GM12878 (cell line): Measurements from ENCODE around the gene SERPINE2. TPM values are rescaled to one million over a fixed set of nuclear protein-coding genes. Genes with fewer than 3 reads are reported as not detected.

Source experiments
- ATF7 ChIP-seq: fragments of 450-650 bp; IDR thresholded peaks from 2 replicates; pipeline ENCODE4 v1.6.1; 2016; ENCODE audit warnings: low read depth, mild to moderate bottlenecking
- DPF2 ChIP-seq: fragments of 450-650 bp; IDR thresholded peaks from 2 replicates; pipeline ENCODE4 v1.6.1; 2017; ENCODE audit warnings: mild to moderate bottlenecking
- FOS ChIP-seq: IDR thresholded peaks from 3 replicates; pipeline ENCODE4 v1.6.1; 2011; ENCODE audit warnings: borderline replicate concordance; ENCODE audit not compliant: insufficient read length; ENCODE audit errors: extremely low read depth
- JUNB ChIP-seq: IDR thresholded peaks from 2 replicates; pipeline ENCODE4 v1.6.1; 2016; ENCODE audit warnings: antibody characterized with exemption, mild to moderate bottlenecking
- KAT2A ChIP-seq: conservative IDR thresholded peaks from 2 replicates; pipeline ENCODE4 v1.6.1; 2011; ENCODE audit warnings: low read depth, low read length; ENCODE audit not compliant: control insufficient read depth
- NFYA ChIP-seq: IDR thresholded peaks from 2 replicates; pipeline ENCODE4 v1.6.1; 2011; ENCODE audit warnings: low read depth, mild to moderate bottlenecking, low read length, improper control_type of control experiment, borderline replicate concordance
- SP1 ChIP-seq: IDR thresholded peaks from one replicate; pipeline ENCODE4 v1.6.1; 2011; ENCODE audit warnings: low read depth, low read length
- ZZZ3 ChIP-seq: IDR thresholded peaks from 2 replicates; pipeline ENCODE4 v1.6.1; 2011; ENCODE audit warnings: low read depth; ENCODE audit not compliant: control insufficient read depth, insufficient read length
- polyA plus RNA-seq, 11 experiments: library from polyadenylated mRNA; depleted of rRNA in 4 of 11; unstranded in 6 of 11; stranded (reverse) in 5 of 11; fragments of >200 nt; fragmentation: Nextera tagmentation in 4 of 11; fragmentation: Illumina TruSeq in 1 of 11; extraction: Ambion mirVana in 4 of 11; extraction: Trizol in 1 of 11; gene quantifications; 1 replicate in 1 of 11; 2 replicates in 10 of 11; pipeline versions ENCODE4 v1.2.1 to v1.2.3, GENCODE V29; 2011 to 2016; ENCODE audit warnings: inconsistent platforms in 2 of 11, missing spikeins in 2 of 11, low read depth in 1 of 11
- total RNA-seq, 4 experiments: library from RNA; depleted of rRNA in 3 of 4; stranded (reverse); fragments of >200 nt in 3 of 4; fragmentation: Illumina TruSeq in 1 of 4; extraction: Trizol in 1 of 4; gene quantifications; 2 replicates each; pipeline versions ENCODE4 v1.2.1 to v1.2.3, GENCODE V29; 2013 to 2021
- TF ChIP-seq, protein P1 (sequence below): IDR thresholded peaks from 2 replicates; pipeline ENCODE4 v1.6.1; 2012; ENCODE audit warnings: improper control_type of control experiment, low read depth, low read length; ENCODE audit not compliant: insufficient replicate concordance
- TF ChIP-seq, protein P2 (sequence below): fragments of 450-650 bp; IDR thresholded peaks from 2 replicates; pipeline ENCODE4 v1.6.1; 2017; ENCODE audit warnings: antibody characterized with exemption, mild to moderate bottlenecking, moderate library complexity
- TF ChIP-seq, protein P3 (sequence below): IDR thresholded peaks from 2 replicates; pipeline ENCODE4 v1.6.1; 2011; ENCODE audit warnings: low read depth, mild to moderate bottlenecking, low read length, moderate library complexity, borderline replicate concordance; ENCODE audit errors: extremely low read depth
- TF ChIP-seq, protein P4 (sequence below): fragments of 450-650 bp; IDR thresholded peaks from 2 replicates; pipeline ENCODE4 v1.6.1; 2017; ENCODE audit warnings: low read depth, mild to moderate bottlenecking, moderate library complexity

SERPINE2 gene
- total and polyA plus RNA-seq, 10 of the 15 experiments (the other 5 are each of a cell fraction or from before 2014, with no cell fraction given): 0.18 to 1.7 (median 0.39) TPM

DNA sequence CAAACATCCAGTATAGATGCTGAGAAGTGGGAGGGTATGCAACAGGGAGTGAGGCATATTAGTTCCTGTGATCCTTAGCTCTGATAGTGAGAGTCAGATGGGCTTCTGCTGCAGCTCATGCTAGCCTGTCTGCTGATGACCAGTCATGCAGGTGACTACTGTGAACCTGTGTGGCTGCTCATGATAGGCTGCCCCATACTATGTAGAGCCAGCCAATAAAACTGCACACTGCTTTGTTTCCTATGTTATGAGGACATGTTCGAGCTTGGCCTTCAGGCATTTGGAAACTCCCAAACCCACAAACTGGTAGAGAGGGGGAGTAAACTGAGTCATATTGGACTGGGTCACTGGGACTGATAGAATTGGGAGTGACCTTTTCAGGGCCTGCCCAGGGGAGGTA, 20.1 kb upstream of the SERPINE2 start (continued):
- TF ChIP-seq, protein P1, sequence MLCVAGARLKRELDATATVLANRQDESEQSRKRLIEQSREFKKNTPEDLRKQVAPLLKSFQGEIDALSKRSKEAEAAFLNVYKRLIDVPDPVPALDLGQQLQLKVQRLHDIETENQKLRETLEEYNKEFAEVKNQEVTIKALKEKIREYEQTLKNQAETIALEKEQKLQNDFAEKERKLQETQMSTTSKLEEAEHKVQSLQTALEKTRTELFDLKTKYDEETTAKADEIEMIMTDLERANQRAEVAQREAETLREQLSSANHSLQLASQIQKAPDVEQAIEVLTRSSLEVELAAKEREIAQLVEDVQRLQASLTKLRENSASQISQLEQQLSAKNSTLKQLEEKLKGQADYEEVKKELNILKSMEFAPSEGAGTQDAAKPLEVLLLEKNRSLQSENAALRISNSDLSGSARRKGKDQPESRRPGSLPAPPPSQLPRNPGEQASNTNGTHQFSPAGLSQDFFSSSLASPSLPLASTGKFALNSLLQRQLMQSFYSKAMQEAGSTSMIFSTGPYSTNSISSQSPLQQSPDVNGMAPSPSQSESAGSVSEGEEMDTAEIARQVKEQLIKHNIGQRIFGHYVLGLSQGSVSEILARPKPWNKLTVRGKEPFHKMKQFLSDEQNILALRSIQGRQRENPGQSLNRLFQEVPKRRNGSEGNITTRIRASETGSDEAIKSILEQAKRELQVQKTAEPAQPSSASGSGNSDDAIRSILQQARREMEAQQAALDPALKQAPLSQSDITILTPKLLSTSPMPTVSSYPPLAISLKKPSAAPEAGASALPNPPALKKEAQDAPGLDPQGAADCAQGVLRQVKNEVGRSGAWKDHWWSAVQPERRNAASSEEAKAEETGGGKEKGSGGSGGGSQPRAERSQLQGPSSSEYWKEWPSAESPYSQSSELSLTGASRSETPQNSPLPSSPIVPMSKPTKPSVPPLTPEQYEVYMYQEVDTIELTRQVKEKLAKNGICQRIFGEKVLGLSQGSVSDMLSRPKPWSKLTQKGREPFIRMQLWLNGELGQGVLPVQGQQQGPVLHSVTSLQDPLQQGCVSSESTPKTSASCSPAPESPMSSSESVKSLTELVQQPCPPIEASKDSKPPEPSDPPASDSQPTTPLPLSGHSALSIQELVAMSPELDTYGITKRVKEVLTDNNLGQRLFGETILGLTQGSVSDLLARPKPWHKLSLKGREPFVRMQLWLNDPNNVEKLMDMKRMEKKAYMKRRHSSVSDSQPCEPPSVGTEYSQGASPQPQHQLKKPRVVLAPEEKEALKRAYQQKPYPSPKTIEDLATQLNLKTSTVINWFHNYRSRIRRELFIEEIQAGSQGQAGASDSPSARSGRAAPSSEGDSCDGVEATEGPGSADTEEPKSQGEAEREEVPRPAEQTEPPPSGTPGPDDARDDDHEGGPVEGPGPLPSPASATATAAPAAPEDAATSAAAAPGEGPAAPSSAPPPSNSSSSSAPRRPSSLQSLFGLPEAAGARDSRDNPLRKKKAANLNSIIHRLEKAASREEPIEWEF: no peak
- TF ChIP-seq, protein P2, sequence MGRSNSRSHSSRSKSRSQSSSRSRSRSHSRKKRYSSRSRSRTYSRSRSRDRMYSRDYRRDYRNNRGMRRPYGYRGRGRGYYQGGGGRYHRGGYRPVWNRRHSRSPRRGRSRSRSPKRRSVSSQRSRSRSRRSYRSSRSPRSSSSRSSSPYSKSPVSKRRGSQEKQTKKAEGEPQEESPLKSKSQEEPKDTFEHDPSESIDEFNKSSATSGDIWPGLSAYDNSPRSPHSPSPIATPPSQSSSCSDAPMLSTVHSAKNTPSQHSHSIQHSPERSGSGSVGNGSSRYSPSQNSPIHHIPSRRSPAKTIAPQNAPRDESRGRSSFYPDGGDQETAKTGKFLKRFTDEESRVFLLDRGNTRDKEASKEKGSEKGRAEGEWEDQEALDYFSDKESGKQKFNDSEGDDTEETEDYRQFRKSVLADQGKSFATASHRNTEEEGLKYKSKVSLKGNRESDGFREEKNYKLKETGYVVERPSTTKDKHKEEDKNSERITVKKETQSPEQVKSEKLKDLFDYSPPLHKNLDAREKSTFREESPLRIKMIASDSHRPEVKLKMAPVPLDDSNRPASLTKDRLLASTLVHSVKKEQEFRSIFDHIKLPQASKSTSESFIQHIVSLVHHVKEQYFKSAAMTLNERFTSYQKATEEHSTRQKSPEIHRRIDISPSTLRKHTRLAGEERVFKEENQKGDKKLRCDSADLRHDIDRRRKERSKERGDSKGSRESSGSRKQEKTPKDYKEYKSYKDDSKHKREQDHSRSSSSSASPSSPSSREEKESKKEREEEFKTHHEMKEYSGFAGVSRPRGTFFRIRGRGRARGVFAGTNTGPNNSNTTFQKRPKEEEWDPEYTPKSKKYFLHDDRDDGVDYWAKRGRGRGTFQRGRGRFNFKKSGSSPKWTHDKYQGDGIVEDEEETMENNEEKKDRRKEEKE: no peak
- TF ChIP-seq, protein P3, sequence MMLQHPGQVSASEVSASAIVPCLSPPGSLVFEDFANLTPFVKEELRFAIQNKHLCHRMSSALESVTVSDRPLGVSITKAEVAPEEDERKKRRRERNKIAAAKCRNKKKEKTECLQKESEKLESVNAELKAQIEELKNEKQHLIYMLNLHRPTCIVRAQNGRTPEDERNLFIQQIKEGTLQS: no peak
- no peak for TF ChIP-seq ZZZ3
- no peak for TF ChIP-seq NFYA
- no peak for TF ChIP-seq SP1
- TF ChIP-seq ATF7: no peak
- no peak for TF ChIP-seq FOS
- TF ChIP-seq JUNB: no peak
- no peak for TF ChIP-seq DPF2
- TF ChIP-seq, protein P4, sequence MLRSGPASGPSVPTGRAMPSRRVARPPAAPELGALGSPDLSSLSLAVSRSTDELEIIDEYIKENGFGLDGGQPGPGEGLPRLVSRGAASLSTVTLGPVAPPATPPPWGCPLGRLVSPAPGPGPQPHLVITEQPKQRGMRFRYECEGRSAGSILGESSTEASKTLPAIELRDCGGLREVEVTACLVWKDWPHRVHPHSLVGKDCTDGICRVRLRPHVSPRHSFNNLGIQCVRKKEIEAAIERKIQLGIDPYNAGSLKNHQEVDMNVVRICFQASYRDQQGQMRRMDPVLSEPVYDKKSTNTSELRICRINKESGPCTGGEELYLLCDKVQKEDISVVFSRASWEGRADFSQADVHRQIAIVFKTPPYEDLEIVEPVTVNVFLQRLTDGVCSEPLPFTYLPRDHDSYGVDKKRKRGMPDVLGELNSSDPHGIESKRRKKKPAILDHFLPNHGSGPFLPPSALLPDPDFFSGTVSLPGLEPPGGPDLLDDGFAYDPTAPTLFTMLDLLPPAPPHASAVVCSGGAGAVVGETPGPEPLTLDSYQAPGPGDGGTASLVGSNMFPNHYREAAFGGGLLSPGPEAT: no peak
- no peak for TF ChIP-seq KAT2A
- TF ChIP-seq, all 136 proteins: peak for 0
